ACHN (cell line): ENCODE data around the gene ARHGEF25.
"Not testable (repeated sequence)": the region's sequence is repeated elsewhere in the genome, so short reads cannot be mapped to it uniquely, and the experiment has no call there.

Experiments
- DNase-seq: peaks from one replicate; pipeline ENCODE4 v3.0.0-alpha.2; 2015
- in situ Hi-C: cut with HindIII; loops from 2 replicates; pipeline ENCODE4 v1.10.0; 2017; ENCODE audit warnings: low sequenced_read_pairs, low pct_ligation_motif_present, low pct_unique_long_range_greater_than_20kb

Gene ARHGEF25

GRCh38 chr12:57655541-57656240, 44.5 kb downstream of the ARHGEF25 start:
- no peak for DNase-seq
- in situ Hi-C loops: no loop called here

- in situ Hi-C loops, DNase-seq: not testable (repeated sequence)
Measured at GRCh38 chr12:57656408-57656807, 45.2 kb downstream of the ARHGEF25 start.

- no peak for DNase-seq
- in situ Hi-C loops: no loop called here
Measured at GRCh38 chr12:57657744-57658143, 46.5 kb downstream of the ARHGEF25 start.

- DNase-seq: no peak
- in situ Hi-C loops: no loop called here
Measured at GRCh38 chr12:57658890-57659289, 47.7 kb downstream of the ARHGEF25 start.

GRCh38 chr12:57661376-57661775, 50.1 kb downstream of the ARHGEF25 start:
- no peak for DNase-seq
- in situ Hi-C loops: no loop called here

- DNase-seq, in situ Hi-C loops: not testable (repeated sequence)
Measured at GRCh38 chr12:57665066-57665820, 54.0 kb downstream of the ARHGEF25 start.
